PC-3 (cell line): ENCODE results near the gene ECEL1. TPM values are rescaled to one million over a fixed set of nuclear protein-coding genes. Genes with fewer than 3 reads are reported as not detected.

ENCODE experiments used
- ATAC-seq: fragments of 200-7000 bp; cut with Tn5 transposase; 2 replicates; pipeline ENCODE4 v1.9.1; 2020; ENCODE audit warnings: mild to moderate bottlenecking, moderate library complexity
- BruUV-seq: library from RNA; stranded (reverse); fragments of 400-500 nt; replicated peaks from 2 replicates; lab custom pipeline; 2021; lab: Mats Ljungman, UMichigan
- CTCF ChIA-PET: fragments of 300-600 bp; sonication (Branson Sonifier 250); formaldehyde crosslinking; loops from one replicate; lab custom pipeline; 2022; ENCODE audit warnings: antibody characterized with exemption; lab: Charles Lee
- POLR2A ChIA-PET: fragments of 300-600 bp; sonication (Branson Sonifier 250); formaldehyde crosslinking; loops from one replicate; lab custom pipeline; 2022; ENCODE audit warnings: antibody characterized with exemption; ENCODE audit not compliant: unreplicated experiment; lab: Charles Lee
- DNase-seq: peaks from one replicate; pipeline ENCODE4 v3.0.0-alpha.2; 2015
- H2AFZ ChIP-seq: fragments of 300-600 bp; sonication (generic); 2 replicates; pipeline ENCODE4 v1.6.0; 2016; ENCODE audit warnings: antibody characterized with exemption, low read length
- H3F3A ChIP-seq: fragments of 300-600 bp; sonication (generic); one replicate; pipeline ENCODE4 v1.6.0; 2017; ENCODE audit warnings: antibody characterized with exemption, low read length, control low read depth, mild to moderate bottlenecking; ENCODE audit not compliant: unreplicated experiment
- H3K27ac ChIP-seq: fragments of 300-600 bp; sonication (generic); 2 replicates; pipeline ENCODE4 v1.5.1; 2016; ENCODE audit warnings: mild to moderate bottlenecking, low read length
- H3K27me3 ChIP-seq: fragments of 300-600 bp; sonication (generic); 2 replicates; pipeline ENCODE4 v1.6.1; 2016; ENCODE audit warnings: low read length, mixed read lengths
- H3K36me3 ChIP-seq: fragments of 300-600 bp; sonication (generic); 2 replicates; pipeline ENCODE4 v1.6.1; 2016; ENCODE audit warnings: low read depth, mixed run types, low read length, mixed read lengths
- H3K4me1 ChIP-seq: fragments of 300-600 bp; sonication (generic); 2 replicates; pipeline ENCODE4 v1.5.1; 2016; ENCODE audit warnings: low read length; ENCODE audit not compliant: insufficient read depth
- H3K4me2 ChIP-seq: fragments of 300-600 bp; sonication (generic); 2 replicates; pipeline ENCODE4 v1.6.0; 2016; ENCODE audit warnings: low read length
- H3K4me3 ChIP-seq: fragments of 300-600 bp; sonication (generic); 2 replicates; pipeline ENCODE4 v1.5.1; 2016; ENCODE audit warnings: mild to moderate bottlenecking, low read length, mixed read lengths
- H3K79me2 ChIP-seq: fragments of 300-600 bp; sonication (generic); 2 replicates; pipeline ENCODE4 v1.6.1; 2017; ENCODE audit warnings: low read length, mixed read lengths
- H3K9ac ChIP-seq: fragments of 300-600 bp; sonication (generic); 2 replicates; pipeline ENCODE4 v1.6.0; 2016; ENCODE audit warnings: mild to moderate bottlenecking, low read length
- H3K9me2 ChIP-seq: fragments of 300-600 bp; sonication (generic); replicated peaks from 2 replicates; pipeline ENCODE4 v1.6.1; 2016; ENCODE audit warnings: mixed run types, low read length, mixed read lengths
- H3K9me3 ChIP-seq: fragments of 300-600 bp; sonication (generic); 2 replicates; pipeline ENCODE4 v1.6.1; 2016; ENCODE audit warnings: low read length, mixed read lengths
- H4K20me1 ChIP-seq: fragments of 300-600 bp; sonication (generic); 2 replicates; pipeline ENCODE4 v1.6.1; 2016; ENCODE audit warnings: low read length, mixed read lengths
- EZH2 ChIP-seq: fragments of 300-600 bp; sonication (generic); IDR thresholded peaks from one replicate; pipeline ENCODE4 v1.6.1; 2017; ENCODE audit warnings: antibody characterized with exemption, mild to moderate bottlenecking, low read length; ENCODE audit not compliant: unreplicated experiment
- EZH2phosphoT487 ChIP-seq: fragments of 300-600 bp; sonication (generic); IDR thresholded peaks from 2 replicates; pipeline ENCODE4 v1.6.1; 2018; ENCODE audit warnings: mild to moderate bottlenecking, antibody characterized with exemption, low read length, borderline replicate concordance
- intact Hi-C: fragments of 100-400 bp; cut with micrococcal nuclease; formaldehyde crosslinking; loops from 2 replicates; pipeline ENCODE4 v1.9.0; 2023
- total RNA-seq: library from RNA; depleted of rRNA; stranded (reverse); fragments of >200 nt; gene quantifications from 2 replicates; pipeline ENCODE4 v1.2.3, GENCODE V29; 2014
- TF ChIP-seq, protein P1 (sequence below): fragments of 300-600 bp; sonication (generic); conservative IDR thresholded peaks from 2 replicates; pipeline ENCODE4 v1.5.1; 2017; ENCODE audit warnings: antibody characterized with exemption, low read depth, mild to moderate bottlenecking, low read length

Gene ECEL1
- total RNA-seq, 1 experiment from 2014 or later: not detected

DNA sequence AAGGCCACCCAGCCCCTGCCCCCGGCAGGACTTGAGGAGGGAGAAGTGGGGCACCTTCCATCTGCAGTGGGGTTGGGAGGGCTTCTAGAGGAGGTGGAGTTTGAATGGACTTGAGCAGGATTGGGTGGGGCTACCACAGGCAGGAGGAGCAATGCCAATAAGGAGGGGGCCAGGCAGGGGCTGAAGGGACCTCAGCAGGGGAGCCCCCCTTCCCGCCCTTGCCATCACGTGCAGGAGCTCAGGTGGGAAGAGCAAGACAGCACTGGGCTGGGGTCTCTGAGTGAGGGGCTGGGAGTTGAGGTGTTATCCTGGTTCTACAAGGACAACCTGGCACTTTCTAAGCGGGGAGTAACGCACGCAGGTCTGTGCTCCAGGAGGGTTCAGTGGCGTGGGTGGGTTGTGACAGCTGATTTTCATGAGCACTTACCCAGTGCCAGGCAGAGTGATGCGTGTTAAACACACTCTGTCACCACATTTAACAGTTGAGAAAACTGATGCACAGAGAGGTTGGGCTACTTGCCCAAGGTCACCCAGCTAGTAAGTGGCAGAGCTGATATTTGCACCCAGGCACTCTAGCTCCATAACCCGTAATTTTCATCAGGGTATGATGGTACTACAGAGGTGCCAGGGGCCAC is 43.1 kb upstream of the ECEL1 start:
- no TSS peak for BruUV-seq
- no peak overlapping the region for H3K4me2 ChIP-seq
- H3K9me2 ChIP-seq: no peaks in the 10 kb centered on the region
- H3K79me2 ChIP-seq: no peaks in the 10 kb centered on the region
- no peak for ATAC-seq
- H3K9me3 ChIP-seq: no peaks in the 10 kb centered on the region
- ChIA-PET POLR2A (no interaction called here), CTCF (no interaction called here)
- no peak for DNase-seq
- no peak overlapping the region for H3K27ac ChIP-seq
- H2AFZ ChIP-seq: no peak overlapping the region
- H3K36me3 ChIP-seq: no peaks in the 10 kb centered on the region
- no peaks in the 10 kb centered on the region for H3K27me3 ChIP-seq
- no peak overlapping the region for H3K9ac ChIP-seq
- no peaks in the 10 kb centered on the region for H3K4me1 ChIP-seq
- H3K4me3 ChIP-seq: no peak overlapping the region
- no peaks in the 10 kb centered on the region for H4K20me1 ChIP-seq
- H3F3A ChIP-seq: no peaks in the 10 kb centered on the region
- no peak for TF ChIP-seq EZH2
- TF ChIP-seq EZH2phosphoT487: no peak
- TF ChIP-seq, protein P1, sequence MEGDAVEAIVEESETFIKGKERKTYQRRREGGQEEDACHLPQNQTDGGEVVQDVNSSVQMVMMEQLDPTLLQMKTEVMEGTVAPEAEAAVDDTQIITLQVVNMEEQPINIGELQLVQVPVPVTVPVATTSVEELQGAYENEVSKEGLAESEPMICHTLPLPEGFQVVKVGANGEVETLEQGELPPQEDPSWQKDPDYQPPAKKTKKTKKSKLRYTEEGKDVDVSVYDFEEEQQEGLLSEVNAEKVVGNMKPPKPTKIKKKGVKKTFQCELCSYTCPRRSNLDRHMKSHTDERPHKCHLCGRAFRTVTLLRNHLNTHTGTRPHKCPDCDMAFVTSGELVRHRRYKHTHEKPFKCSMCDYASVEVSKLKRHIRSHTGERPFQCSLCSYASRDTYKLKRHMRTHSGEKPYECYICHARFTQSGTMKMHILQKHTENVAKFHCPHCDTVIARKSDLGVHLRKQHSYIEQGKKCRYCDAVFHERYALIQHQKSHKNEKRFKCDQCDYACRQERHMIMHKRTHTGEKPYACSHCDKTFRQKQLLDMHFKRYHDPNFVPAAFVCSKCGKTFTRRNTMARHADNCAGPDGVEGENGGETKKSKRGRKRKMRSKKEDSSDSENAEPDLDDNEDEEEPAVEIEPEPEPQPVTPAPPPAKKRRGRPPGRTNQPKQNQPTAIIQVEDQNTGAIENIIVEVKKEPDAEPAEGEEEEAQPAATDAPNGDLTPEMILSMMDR: no peak
- intact Hi-C loops: no loop called here

DNA sequence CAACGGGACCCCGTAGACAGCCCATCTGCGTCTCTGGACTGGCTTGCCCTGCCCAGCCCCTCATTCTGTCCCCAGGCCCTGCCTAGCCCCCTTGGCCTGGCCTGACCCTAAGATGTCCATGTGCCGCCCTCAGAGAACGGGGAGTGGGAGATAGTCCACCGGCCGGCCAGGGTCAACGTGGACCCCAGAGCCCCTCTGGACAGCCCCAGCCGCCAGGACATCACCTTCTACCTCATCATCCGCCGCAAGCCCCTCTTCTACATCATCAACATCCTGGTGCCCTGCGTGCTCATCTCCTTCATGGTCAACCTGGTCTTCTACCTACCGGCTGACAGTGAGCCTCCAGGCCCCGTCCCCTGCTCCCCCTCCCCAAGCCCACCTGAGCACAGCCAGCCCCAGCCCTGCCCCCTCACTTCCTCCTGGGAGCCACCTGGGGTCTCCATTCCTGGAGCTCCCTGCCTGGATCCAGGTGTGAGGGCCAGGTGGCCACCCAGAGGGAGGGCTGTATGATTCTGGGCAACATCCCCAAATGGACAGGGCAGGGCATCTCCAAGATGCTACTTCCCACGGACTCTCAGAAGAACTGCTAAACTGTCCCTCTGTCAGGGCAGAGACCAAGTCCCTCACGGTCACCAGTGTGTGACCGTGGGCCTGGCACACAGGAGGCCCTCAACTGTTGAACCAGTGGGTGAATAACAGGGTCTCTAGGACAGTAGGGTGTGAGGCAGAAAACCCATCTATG is 42.3 kb upstream of the ECEL1 start:
- no TSS peak for BruUV-seq
- Histone ChIP-seq H3K4me2 (no peak overlapping the region), H3K79me2 (no peaks in the 10 kb centered on the region), H3K4me1 (no peaks in the 10 kb centered on the region), H3K9ac (no peak overlapping the region), H3F3A (no peaks in the 10 kb centered on the region), H3K27me3 (no peaks in the 10 kb centered on the region), H3K9me3 (no peaks in the 10 kb centered on the region), H3K4me3 (no peak overlapping the region), H3K9me2 (no peaks in the 10 kb centered on the region), H4K20me1 (no peaks in the 10 kb centered on the region), H3K36me3 (no peaks in the 10 kb centered on the region), H2AFZ (no peak overlapping the region), H3K27ac (no peak overlapping the region)
- TF ChIP-seq, protein P1: no peak
- no peak for TF ChIP-seq EZH2phosphoT487
- no peak for TF ChIP-seq EZH2
- ChIA-PET CTCF (no interaction called here), POLR2A (no interaction called here)
- ATAC-seq: no peak
- intact Hi-C loops: no loop called here
- no peak for DNase-seq
